Smooth muscle cell (in vitro differentiated cells): ENCODE data around the gene SMAD4. TPM values are rescaled to one million over a fixed set of nuclear protein-coding genes. Genes with fewer than 3 reads are reported as not detected.

Experiments used
- DNase-seq: peaks from one replicate; lab custom pipeline; 2025; ENCODE audit not compliant: unreplicated experiment; lab: John Stamatoyannopoulos, UW
- H2AFZ ChIP-seq: fragments of 200-600 bp; sonication (generic); 2 replicates; pipeline ENCODE4 v1.6.0; 2016; ENCODE audit warnings: antibody characterized with exemption, low read depth, mild to moderate bottlenecking
- H3F3A ChIP-seq: fragments of 200-600 bp; sonication (generic); 2 replicates; pipeline ENCODE4 v1.6.0; 2017; ENCODE audit warnings: antibody characterized with exemption, low read depth
- H3K27ac ChIP-seq: fragments of 200-600 bp; sonication (generic); 2 replicates; pipeline ENCODE4 v1.5.1; 2016; ENCODE audit warnings: low read depth, mild to moderate bottlenecking
- H3K27me3 ChIP-seq: fragments of 200-600 bp; sonication (generic); 2 replicates; pipeline ENCODE4 v1.6.1; 2016; ENCODE audit warnings: low read depth, mild to moderate bottlenecking
- H3K36me3 ChIP-seq: fragments of 200-600 bp; sonication (generic); 2 replicates; pipeline ENCODE4 v1.5.1; 2016; ENCODE audit warnings: low read depth
- H3K4me1 ChIP-seq: fragments of 200-600 bp; sonication (generic); 2 replicates; pipeline ENCODE4 v1.5.1; 2016; ENCODE audit warnings: low read depth
- H3K4me2 ChIP-seq: fragments of 200-600 bp; sonication (generic); 2 replicates; pipeline ENCODE4 v1.6.0; 2016; ENCODE audit warnings: mild to moderate bottlenecking
- H3K4me3 ChIP-seq: fragments of 200-600 bp; sonication (generic); 2 replicates; pipeline ENCODE4 v1.5.1; 2016; ENCODE audit warnings: mild to moderate bottlenecking
- H3K79me2 ChIP-seq: fragments of 200-600 bp; sonication (generic); 2 replicates; pipeline ENCODE4 v1.6.0; 2016; ENCODE audit warnings: low read depth, mild to moderate bottlenecking
- H3K9ac ChIP-seq: fragments of 200-600 bp; sonication (generic); 2 replicates; pipeline ENCODE4 v1.6.0; 2016; ENCODE audit warnings: low read depth
- H3K9me3 ChIP-seq: fragments of 200-600 bp; sonication (generic); replicated peaks from 2 replicates; pipeline ENCODE4 v1.5.1; 2016; ENCODE audit warnings: low read depth
- H4K20me1 ChIP-seq: fragments of 200-600 bp; sonication (generic); 2 replicates; pipeline ENCODE4 v1.6.0; 2016; ENCODE audit warnings: low read depth
- CTCF ChIP-seq: fragments of 200-600 bp; sonication (generic); IDR thresholded peaks from 2 replicates; pipeline ENCODE4 v1.5.1; 2017; ENCODE audit warnings: borderline replicate concordance, mild to moderate bottlenecking, antibody characterized with exemption; ENCODE audit not compliant: insufficient read depth, poor library complexity, severe bottlenecking
- WGBS: methylation state at CpG from one replicate; pipeline ENCODE4 v1.1.7; 2016; ENCODE audit warnings: low lambda C conversion rate; 5-methylcytosine and 5-hydroxymethylcytosine counted together
- polyA plus RNA-seq: library from polyadenylated mRNA; unstranded; fragments of >200 nt; fragmentation: Nextera tagmentation; extraction: Ambion mirVana; gene quantifications from 2 replicates; pipeline ENCODE4 v1.2.1, GENCODE V29; 2016
- total RNA-seq: library from RNA; depleted of rRNA; stranded (reverse); fragments of >200 nt; gene quantifications from 2 replicates; pipeline ENCODE4 v1.2.3, GENCODE V29; 2014

SMAD4 gene
- total and polyA plus RNA-seq, 2 experiments from 2014 or later: 76.4 to 88.9 TPM

GRCh38 chr18:51011709-51012108 lies 18.3 kb upstream of the SMAD4 start:
- H3K4me3 ChIP-seq: no peak overlapping the region
- H4K20me1 ChIP-seq: no peaks in the 10 kb centered on the region
- DNase-seq: no peak
- no peak overlapping the region for H3K27ac ChIP-seq
- no peaks in the 10 kb centered on the region for H3K27me3 ChIP-seq
- H3K79me2 ChIP-seq: no peaks in the 10 kb centered on the region
- no peaks in the 10 kb centered on the region for H3K9me3 ChIP-seq
- H3K4me1 ChIP-seq: no peaks in the 10 kb centered on the region
- H3K9ac ChIP-seq: no peak overlapping the region
- 88% methylated on average over 3 of the region's 3 CpGs for WGBS
- H3K4me2 ChIP-seq: no peak overlapping the region
- H3K36me3 ChIP-seq: no peaks in the 10 kb centered on the region
- no peak overlapping the region for H2AFZ ChIP-seq
- H3F3A ChIP-seq: no peaks in the 10 kb centered on the region
- TF ChIP-seq CTCF: no peak

GRCh38 chr18:51012441-51012840 lies 17.6 kb upstream of the SMAD4 start:
- no peak for TF ChIP-seq CTCF
- WGBS: 91% methylated on average over 3 of the region's 3 CpGs

GRCh38 chr18:51013259-51013658 lies 16.8 kb upstream of the SMAD4 start:
- no peak for TF ChIP-seq CTCF
- Histone ChIP-seq H4K20me1 (no peaks in the 10 kb centered on the region), H3K4me1 (peaks cover 5% of the 10 kb centered on the region)

More at GRCh38 chr18:51012441-51012840, 17.6 kb upstream of the SMAD4 start:
- Histone ChIP-seq H3K4me3 (no peak overlapping the region), H3K27ac (no peak overlapping the region), H3K4me1 (peaks cover 3% of the 10 kb centered on the region), H2AFZ (no peak overlapping the region), H3K4me2 (no peak overlapping the region), H3K36me3 (no peaks in the 10 kb centered on the region), H3K27me3 (no peaks in the 10 kb centered on the region), H3F3A (no peaks in the 10 kb centered on the region), H3K79me2 (no peaks in the 10 kb centered on the region), H3K9ac (no peak overlapping the region), H4K20me1 (no peaks in the 10 kb centered on the region), H3K9me3 (no peaks in the 10 kb centered on the region)
- DNase-seq: no peak

GRCh38 chr18:51017140-51017879 lies 12.7 kb upstream of the SMAD4 start:
- H3K9me3 ChIP-seq: no peaks in the 10 kb centered on the region
- no peaks in the 10 kb centered on the region for H4K20me1 ChIP-seq
- no peaks in the 10 kb centered on the region for H3K79me2 ChIP-seq
- no peak for TF ChIP-seq CTCF
- H3F3A ChIP-seq: no peaks in the 10 kb centered on the region
- H3K4me2 ChIP-seq: no peak overlapping the region
- no peak overlapping the region for H2AFZ ChIP-seq
- no peak overlapping the region for H3K4me3 ChIP-seq
- no peak overlapping the region for H3K9ac ChIP-seq
- H3K27me3 ChIP-seq: no peaks in the 10 kb centered on the region
- WGBS: 78% methylated on average over 8 of the region's 8 CpGs
- DNase-seq: no peak
- H3K36me3 ChIP-seq: no peaks in the 10 kb centered on the region
- H3K4me1 ChIP-seq: peaks cover 5% of the 10 kb centered on the region
- no peak overlapping the region for H3K27ac ChIP-seq

More at GRCh38 chr18:51013259-51013658, 16.8 kb upstream of the SMAD4 start:
- H3K79me2 ChIP-seq: no peaks in the 10 kb centered on the region
- no peak for DNase-seq
- H3F3A ChIP-seq: no peaks in the 10 kb centered on the region
- no peak overlapping the region for H3K4me3 ChIP-seq
- H3K36me3 ChIP-seq: no peaks in the 10 kb centered on the region
- WGBS: 89% methylated on average over 3 of the region's 3 CpGs
- no peak overlapping the region for H3K27ac ChIP-seq
- H3K4me2 ChIP-seq: no peak overlapping the region
- no peaks in the 10 kb centered on the region for H3K9me3 ChIP-seq
- H3K27me3 ChIP-seq: no peaks in the 10 kb centered on the region
- H3K9ac ChIP-seq: no peak overlapping the region
- no peak overlapping the region for H2AFZ ChIP-seq
